CD4-positive, alpha-beta T cell treated with Interleukin-4 for 1 hour (primary cell): ENCODE data around the gene EFNA2.
A peak's percentile ranks its signal among the peaks of the same experiment; 100 is the strongest.
"Not testable (repeated sequence)": the region's sequence is repeated elsewhere in the genome, so short reads cannot be mapped to it uniquely, and the experiment has no call there.

Source experiments
- DNase-seq, 2 donors: peaks; one replicate each; pipeline ENCODE4 v3.0.0-alpha.2; 2020 to 2022

The EFNA2 gene

GRCh38 chr19:1285737-1286360, at the start of gene EFNA2:
EFNA2 (plus strand) TSS chr19:1285873; CDS start chr19:1286169, 296 bp downstream.
- DNase-seq, result no peak

- DNase-seq, result no peak
Measured at GRCh38 chr19:1236576-1236975, 49.1 kb upstream of the EFNA2 start.

- no peak for DNase-seq
Measured at GRCh38 chr19:1237027-1237659, 48.5 kb upstream of the EFNA2 start.

GRCh38 chr19:1237754-1238368, 47.8 kb upstream of the EFNA2 start, which contains the start of gene CBARP:
CBARP (minus strand) TSS chr19:1238005; CDS start chr19:1236100, 1,905 bp downstream.
- DNase-seq, result peak in 1 of 2 donors; percentile 29

- no peak for DNase-seq
Measured at GRCh38 chr19:1238369-1239303, 47.0 kb upstream of the EFNA2 start.

- DNase-seq, result no peak
Measured at GRCh38 chr19:1239420-1239795, 46.3 kb upstream of the EFNA2 start.

GRCh38 chr19:1239796-1240737, 45.6 kb upstream of the EFNA2 start:
- DNase-seq, result peak; percentile 90 to 92

GRCh38 chr19:1240925-1241324, 44.7 kb upstream of the EFNA2 start:
- DNase-seq, result no peak

GRCh38 chr19:1241417-1242095, 44.1 kb upstream of the EFNA2 start, which contains the start of gene ATP5F1D:
ATP5F1D (plus strand) TSS chr19:1241751; CDS start chr19:1241851, 100 bp downstream.
- peak; percentile 92 to 93 for DNase-seq

- peak; percentile 88 to 89 for DNase-seq
Measured at GRCh38 chr19:1243768-1244692, 41.6 kb upstream of the EFNA2 start.

GRCh38 chr19:1244693-1245451, 40.8 kb upstream of the EFNA2 start:
- no peak for DNase-seq

- DNase-seq, result no peak
Measured at GRCh38 chr19:1245494-1246264, 40.0 kb upstream of the EFNA2 start.

- not testable (repeated sequence) for DNase-seq
Measured at GRCh38 chr19:1246265-1247087, 39.2 kb upstream of the EFNA2 start.

GRCh38 chr19:1247748-1248138, 37.9 kb upstream of the EFNA2 start:
- no peak for DNase-seq

GRCh38 chr19:1248139-1248785, 37.4 kb upstream of the EFNA2 start, which contains the start of gene MIDN:
MIDN (plus strand) TSS chr19:1248583; CDS start chr19:1250297, 1,714 bp downstream.
- DNase-seq, result peak; percentile 75 to 80

- DNase-seq, result peak; percentile 84 to 87
Measured at GRCh38 chr19:1248786-1249297, 36.8 kb upstream of the EFNA2 start.
